RWPE2 (cell line): ENCODE data around the gene EFR3B.

Source experiments
- ATAC-seq: fragments of 200-7000 bp; cut with Tn5 transposase; 3 replicates; pipeline ENCODE4 v1.9.1; 2021; ENCODE audit warnings: low read depth
- DNase-seq: peaks from one replicate; pipeline ENCODE4 v3.0.0-alpha.2; 2020; ENCODE audit warnings: low spot score
- H3K27ac ChIP-seq: fragments of 450-650 bp; 2 replicates; pipeline ENCODE4 v1.5.1; 2017; ENCODE audit warnings: mild to moderate bottlenecking; ENCODE audit not compliant: poor library complexity, severe bottlenecking
- H3K27me3 ChIP-seq: fragments of 250-450 bp; sonication (Bioruptor Pico); 2 replicates; pipeline ENCODE4 v1.5.1; 2021; ENCODE audit warnings: mild to moderate bottlenecking, moderate library complexity; ENCODE audit not compliant: insufficient read depth, poor library complexity, severe bottlenecking
- H3K36me3 ChIP-seq: fragments of 250-450 bp; sonication (Bioruptor Pico); 2 replicates; pipeline ENCODE4 v1.5.1; 2020; ENCODE audit warnings: low read depth, mild to moderate bottlenecking, moderate library complexity
- H3K4me1 ChIP-seq: fragments of 250-450 bp; sonication (Bioruptor Pico); 2 replicates; pipeline ENCODE4 v1.5.1; 2021; ENCODE audit warnings: mild to moderate bottlenecking, moderate library complexity; ENCODE audit not compliant: insufficient read depth, poor library complexity, severe bottlenecking
- H3K4me3 ChIP-seq: fragments of 250-450 bp; sonication (Bioruptor Pico); 2 replicates; pipeline ENCODE4 v1.5.1; 2021; ENCODE audit warnings: mild to moderate bottlenecking, moderate library complexity; ENCODE audit not compliant: severe bottlenecking
- H3K9me3 ChIP-seq: fragments of 250-450 bp; sonication (Bioruptor Pico); 2 replicates; pipeline ENCODE4 v1.5.1; 2021; ENCODE audit warnings: mild to moderate bottlenecking, moderate library complexity; ENCODE audit not compliant: severe bottlenecking
- TF ChIP-seq, protein P1 (sequence below): fragments of 450-650 bp; IDR thresholded peaks from one replicate; pipeline ENCODE4 v1.5.1; 2017; ENCODE audit warnings: mild to moderate bottlenecking, moderate library complexity; ENCODE audit not compliant: poor library complexity, severe bottlenecking

EFR3B gene

DNA sequence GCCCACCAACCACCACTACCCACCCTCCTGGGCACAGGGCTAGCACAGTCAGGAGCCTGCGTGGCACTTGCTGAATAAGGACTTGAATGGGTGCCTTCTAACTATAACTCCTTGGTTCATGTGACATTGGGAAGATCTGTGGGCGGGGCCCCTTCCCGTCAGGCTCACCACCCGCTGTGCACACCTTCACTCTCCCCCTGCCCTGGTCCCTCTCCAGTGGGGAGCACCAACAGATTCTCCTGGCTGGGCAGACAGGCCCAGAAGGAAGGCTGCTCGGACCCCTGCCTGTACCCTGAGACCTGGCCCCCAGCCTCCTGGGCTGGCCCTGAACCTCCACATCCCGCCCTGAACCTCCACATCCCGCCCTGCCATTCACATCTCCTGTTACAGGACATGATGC is 159.9 kb downstream of the EFR3B start:
- TF ChIP-seq, protein P1, sequence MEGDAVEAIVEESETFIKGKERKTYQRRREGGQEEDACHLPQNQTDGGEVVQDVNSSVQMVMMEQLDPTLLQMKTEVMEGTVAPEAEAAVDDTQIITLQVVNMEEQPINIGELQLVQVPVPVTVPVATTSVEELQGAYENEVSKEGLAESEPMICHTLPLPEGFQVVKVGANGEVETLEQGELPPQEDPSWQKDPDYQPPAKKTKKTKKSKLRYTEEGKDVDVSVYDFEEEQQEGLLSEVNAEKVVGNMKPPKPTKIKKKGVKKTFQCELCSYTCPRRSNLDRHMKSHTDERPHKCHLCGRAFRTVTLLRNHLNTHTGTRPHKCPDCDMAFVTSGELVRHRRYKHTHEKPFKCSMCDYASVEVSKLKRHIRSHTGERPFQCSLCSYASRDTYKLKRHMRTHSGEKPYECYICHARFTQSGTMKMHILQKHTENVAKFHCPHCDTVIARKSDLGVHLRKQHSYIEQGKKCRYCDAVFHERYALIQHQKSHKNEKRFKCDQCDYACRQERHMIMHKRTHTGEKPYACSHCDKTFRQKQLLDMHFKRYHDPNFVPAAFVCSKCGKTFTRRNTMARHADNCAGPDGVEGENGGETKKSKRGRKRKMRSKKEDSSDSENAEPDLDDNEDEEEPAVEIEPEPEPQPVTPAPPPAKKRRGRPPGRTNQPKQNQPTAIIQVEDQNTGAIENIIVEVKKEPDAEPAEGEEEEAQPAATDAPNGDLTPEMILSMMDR = no peak
- DNase-seq (no peak), ATAC-seq (no peak)
- H3K9me3 ChIP-seq = no peaks in the 10 kb centered on the region
- no peaks in the 10 kb centered on the region for H3K36me3 ChIP-seq
- H3K27ac ChIP-seq = no peak overlapping the region
- H3K4me3 ChIP-seq = no peak overlapping the region
- H3K27me3 ChIP-seq = no peaks in the 10 kb centered on the region
- H3K4me1 ChIP-seq = no peaks in the 10 kb centered on the region

DNA sequence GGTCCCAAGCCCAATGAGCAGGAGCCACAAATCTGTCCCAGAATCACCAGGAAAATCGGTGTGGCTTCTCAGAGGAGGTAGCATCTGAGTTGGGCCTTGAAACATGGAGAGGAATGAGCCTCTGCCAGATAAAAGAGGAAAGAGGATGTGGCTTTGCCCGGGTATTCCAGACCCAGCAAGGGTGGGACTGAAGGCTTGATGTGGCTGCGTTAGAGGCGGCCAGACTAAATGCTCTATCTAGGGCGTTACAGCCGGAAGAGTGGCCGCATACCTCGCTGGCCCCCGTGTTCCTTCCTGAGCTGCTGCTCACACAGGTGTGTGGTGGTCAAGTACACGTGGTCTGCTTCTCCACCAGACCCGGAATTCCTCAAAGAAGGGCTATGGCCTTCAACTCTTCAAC is 160.4 kb downstream of the EFR3B start:
- no peaks in the 10 kb centered on the region for H3K27me3 ChIP-seq
- TF ChIP-seq, protein P1 = no peak
- H3K4me1 ChIP-seq = no peaks in the 10 kb centered on the region
- DNase-seq (no peak), ATAC-seq (no peak)
- no peaks in the 10 kb centered on the region for H3K9me3 ChIP-seq
- no peak overlapping the region for H3K27ac ChIP-seq
- no peak overlapping the region for H3K4me3 ChIP-seq
- H3K36me3 ChIP-seq = no peaks in the 10 kb centered on the region

DNA sequence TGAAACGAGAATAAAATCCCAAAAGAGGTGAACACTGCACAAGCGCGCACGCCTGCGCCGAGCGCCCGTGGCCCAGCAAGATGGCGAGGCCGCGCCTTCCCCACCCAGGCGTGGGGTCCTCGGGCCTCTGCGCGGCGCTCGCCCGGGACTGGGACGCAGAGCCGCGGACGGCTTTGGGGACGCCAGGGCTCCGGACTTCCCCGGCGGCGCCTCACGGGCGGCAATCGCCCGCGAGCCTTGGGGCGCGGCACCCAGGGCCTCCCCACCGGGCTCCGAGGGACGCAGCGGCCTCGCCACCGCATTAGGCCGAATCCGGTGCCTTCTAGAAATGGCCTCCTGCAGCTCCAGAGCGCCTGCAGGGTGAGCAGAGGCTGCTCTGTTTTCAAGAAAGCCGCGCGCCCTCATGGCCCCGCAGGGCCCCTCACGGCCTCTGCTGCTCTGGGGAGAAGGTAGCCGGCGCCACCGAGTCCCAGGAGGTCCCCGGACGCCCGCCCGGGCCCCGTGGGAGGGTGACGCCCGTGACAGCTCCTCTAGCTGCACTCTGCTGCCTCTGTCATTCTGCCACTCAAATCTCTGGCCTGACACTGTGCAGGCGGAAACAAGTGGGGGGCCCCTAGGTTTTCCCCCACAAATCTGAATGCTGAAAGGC is 162.4 kb downstream of the EFR3B start:
- H3K4me1 ChIP-seq = no peaks in the 10 kb centered on the region
- TF ChIP-seq, protein P1 = no peak
- no peak for ATAC-seq
- H3K36me3 ChIP-seq = no peaks in the 10 kb centered on the region
- no peaks in the 10 kb centered on the region for H3K27me3 ChIP-seq
- no peak for DNase-seq
- no peak overlapping the region for H3K4me3 ChIP-seq
- H3K9me3 ChIP-seq = no peaks in the 10 kb centered on the region
- H3K27ac ChIP-seq = no peak overlapping the region

DNA sequence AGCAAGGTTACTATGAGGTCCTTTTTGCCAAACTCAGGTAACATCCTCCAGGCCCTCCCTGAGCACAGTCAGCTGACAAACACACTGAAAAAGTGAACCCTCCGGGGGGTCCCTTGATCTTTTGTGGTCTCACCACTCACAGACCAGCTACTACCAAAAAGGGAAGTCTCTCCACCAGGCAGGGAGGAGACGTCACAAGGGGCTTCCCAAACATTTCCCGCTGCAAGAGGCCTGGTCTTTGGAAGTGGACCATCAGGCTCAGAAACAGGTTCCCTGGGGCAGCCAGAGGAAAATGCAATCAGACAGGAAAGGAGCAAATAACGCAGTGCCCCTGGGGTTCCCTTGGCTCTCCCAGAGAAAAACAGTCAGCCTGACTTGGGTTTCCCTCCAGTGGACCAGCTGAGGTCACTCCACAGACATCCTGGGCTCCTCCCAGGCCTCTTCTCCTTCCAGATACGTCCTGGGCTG is 165.2 kb downstream of the EFR3B start:
- TF ChIP-seq, protein P1 = no peak
- Histone ChIP-seq H3K36me3 (no peaks in the 10 kb centered on the region), H3K9me3 (no peaks in the 10 kb centered on the region), H3K4me1 (no peaks in the 10 kb centered on the region), H3K27ac (no peak overlapping the region), H3K27me3 (no peaks in the 10 kb centered on the region), H3K4me3 (no peak overlapping the region)
- ATAC-seq (no peak), DNase-seq (no peak)
